HEK293 (cell line): Measurements from ENCODE around the gene ATRNL1.

ENCODE experiments used
- PRDM10 ChIP-seq: fragments of 450-650 bp; formaldehyde crosslinking; IDR thresholded peaks from 2 replicates; pipeline ENCODE4 v1.5.1; 2016; ENCODE audit warnings: missing biosample characterization, missing genetic modification characterization
- TCF7L2 ChIP-seq: IDR thresholded peaks from 2 replicates; pipeline ENCODE4 v1.6.1; 2011; ENCODE audit warnings: low read depth, mild to moderate bottlenecking, inconsistent platforms, low read length, moderate library complexity, borderline replicate concordance
- ZBTB7A ChIP-seq: fragments of 450-650 bp; formaldehyde crosslinking; IDR thresholded peaks from 2 replicates; pipeline ENCODE4 v1.5.1; 2016; ENCODE audit warnings: low read depth, missing biosample characterization, missing genetic modification characterization
- ZNF362 ChIP-seq: fragments of 450-650 bp; formaldehyde crosslinking; IDR thresholded peaks from 2 replicates; pipeline ENCODE4 v1.5.1; 2016; ENCODE audit warnings: missing biosample characterization, missing genetic modification characterization
- ZNF558 ChIP-seq: fragments of 450-650 bp; formaldehyde crosslinking; IDR thresholded peaks from 2 replicates; pipeline ENCODE4 v1.5.1; 2016; ENCODE audit warnings: missing biosample characterization, missing genetic modification characterization

- TF ChIP-seq TCF7L2 (no peak), PRDM10 (tag by site-specific recombination) (no peak), ZBTB7A (tag by site-specific recombination) (no peak), ZNF362 (tag by site-specific recombination) (no peak), ZNF558 (tag by site-specific recombination) (no peak)
Observed at GRCh38 chr10:115654961-115655360, 561.8 kb downstream of the ATRNL1 start.
